Activated T-cell treated with anti-CD3 and anti-CD28 coated beads, Interleukin-2, amount 50 U/mL, for 1 hour (primary cell): ENCODE measurements around the gene IRX6.

ENCODE experiments used
- DNase-seq: peaks from one replicate; pipeline ENCODE4 v3.0.0-alpha.2; 2020

The IRX6 gene

GRCh38 chr16:55323637-55324271, at the start of gene IRX6:
Gene IRX6, plus strand, starts transcription at chr16:55324203. Its CDS starts 889 bp downstream, at chr16:55325092.
- DNase-seq = no peak

DNA sequence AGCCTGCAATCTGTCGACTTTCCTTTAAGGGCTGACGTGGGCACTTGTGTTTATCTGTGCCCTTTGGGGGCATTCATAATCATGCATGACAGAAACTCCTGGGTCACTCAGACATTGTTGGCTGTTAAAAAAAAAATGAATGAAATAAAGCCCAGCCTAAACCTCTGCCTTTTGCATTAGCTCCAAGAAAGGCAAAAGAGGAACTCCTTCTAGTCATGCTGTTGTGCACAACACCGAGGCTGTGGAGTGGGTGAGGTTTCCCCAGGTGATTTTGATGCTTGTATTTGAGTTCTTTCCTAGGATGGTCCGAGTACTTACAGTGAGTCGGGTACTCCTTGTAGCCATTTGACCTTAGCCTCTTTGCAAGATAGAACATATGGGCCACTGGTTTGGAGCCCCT, 49.6 kb upstream of the IRX6 start:
- no peak for DNase-seq

- no peak for DNase-seq
Observed at GRCh38 chr16:55275167-55275566, 48.8 kb upstream of the IRX6 start.

GRCh38 chr16:55275869-55276268, 48.1 kb upstream of the IRX6 start:
- no peak for DNase-seq

DNA sequence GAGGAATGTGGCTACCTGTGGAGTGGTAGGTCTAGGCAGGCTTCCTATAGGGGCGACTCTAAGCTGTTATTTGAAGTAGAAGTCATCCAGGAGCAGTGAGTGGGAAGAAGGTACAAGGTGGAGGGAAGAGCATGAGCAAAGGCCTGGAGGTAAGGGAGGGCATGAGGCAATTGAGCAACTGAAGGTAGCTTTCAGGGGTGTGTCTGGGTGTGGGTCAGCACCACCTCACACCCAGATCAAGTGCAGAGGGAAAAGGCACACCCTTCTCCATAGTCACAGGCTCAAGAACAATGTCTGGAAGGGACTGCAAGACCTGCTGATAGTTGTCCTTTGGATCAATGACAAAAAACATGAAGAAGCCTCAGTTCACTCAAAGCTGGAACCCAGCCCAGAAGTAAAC, 46.5 kb upstream of the IRX6 start:
- DNase-seq = no peak

DNA sequence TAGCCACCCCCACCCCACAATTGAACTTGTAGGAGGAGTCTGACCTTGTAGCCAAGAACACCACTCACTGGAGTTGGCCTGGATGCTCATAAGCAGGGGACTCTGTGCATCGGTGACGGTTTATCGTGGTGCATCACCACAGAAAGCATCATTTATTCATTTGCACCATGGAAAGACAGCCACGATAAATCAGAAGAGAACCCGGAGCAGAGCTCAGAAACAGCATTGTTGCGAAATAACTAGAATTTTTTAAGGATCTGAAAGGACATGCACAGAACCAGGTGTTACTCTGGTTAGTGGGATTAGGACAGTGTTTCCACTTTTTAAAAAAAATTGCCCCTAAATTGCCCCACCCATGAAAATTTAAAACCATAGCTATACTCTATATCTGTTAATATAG, 44.4 kb upstream of the IRX6 start:
- DNase-seq = no peak

DNA sequence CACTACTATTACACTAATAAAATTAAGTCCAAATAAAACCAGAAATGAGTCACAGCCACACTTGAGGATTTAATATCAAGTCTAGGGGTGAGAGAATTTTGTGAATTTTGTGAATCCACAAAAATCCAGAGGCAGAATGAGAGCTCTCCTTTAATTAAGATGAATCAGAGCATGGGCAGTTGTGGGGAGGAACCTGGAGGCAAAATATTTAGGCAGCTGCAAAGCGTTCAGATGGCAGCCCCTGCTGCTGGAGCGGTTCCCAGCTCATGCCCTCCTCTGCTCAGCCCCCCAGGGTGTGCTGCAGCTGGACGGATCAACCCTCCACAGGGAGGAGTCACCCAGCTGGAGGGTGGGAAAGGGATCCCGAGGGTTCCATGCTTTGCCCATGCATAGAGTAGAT, 43.4 kb upstream of the IRX6 start:
- no peak for DNase-seq

- DNase-seq = no peak
Observed at GRCh38 chr16:55282441-55282840, 41.6 kb upstream of the IRX6 start.

DNA sequence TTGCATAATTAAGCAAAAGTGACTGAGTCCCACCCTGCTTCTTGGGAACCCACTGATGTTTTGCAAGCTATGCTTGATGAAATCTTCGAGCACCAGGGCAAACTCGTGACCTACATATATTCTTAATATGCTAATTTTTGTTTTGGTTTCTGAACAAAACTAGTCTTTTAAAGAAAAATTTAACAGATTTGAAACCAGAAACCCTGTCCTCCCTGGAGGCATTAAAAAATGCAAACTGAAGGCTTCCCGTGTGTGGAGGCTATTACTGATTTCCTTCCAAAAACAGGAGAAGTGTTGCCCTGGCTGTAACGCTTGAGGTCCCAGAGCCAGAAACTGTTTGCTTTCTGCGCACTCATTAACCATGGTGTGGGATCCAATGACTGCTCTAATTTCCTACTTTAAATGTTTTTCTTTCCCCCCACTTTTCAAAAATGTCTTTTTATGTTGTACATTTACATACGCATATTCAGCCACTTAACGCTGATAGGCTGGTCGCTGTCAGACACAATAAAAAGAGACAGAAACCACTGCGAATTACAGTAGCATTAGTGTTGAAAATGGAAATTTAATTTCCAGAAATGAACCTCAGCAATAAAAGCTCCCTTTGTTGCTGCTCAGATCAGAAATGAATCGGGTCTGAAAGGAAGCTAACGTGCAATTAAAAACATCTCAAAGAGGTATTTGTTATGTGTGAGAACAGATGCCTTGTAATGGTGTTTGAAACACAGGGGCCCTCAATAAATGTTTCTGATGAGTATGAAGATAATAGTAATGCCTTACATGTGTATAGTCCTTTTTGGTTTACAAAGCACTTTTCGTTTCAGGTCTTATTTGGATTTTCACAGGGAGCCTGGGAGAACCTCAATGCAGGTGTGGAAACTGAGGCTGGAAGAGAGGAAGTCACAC, 39.9 kb upstream of the IRX6 start:
- no peak for DNase-seq

DNA sequence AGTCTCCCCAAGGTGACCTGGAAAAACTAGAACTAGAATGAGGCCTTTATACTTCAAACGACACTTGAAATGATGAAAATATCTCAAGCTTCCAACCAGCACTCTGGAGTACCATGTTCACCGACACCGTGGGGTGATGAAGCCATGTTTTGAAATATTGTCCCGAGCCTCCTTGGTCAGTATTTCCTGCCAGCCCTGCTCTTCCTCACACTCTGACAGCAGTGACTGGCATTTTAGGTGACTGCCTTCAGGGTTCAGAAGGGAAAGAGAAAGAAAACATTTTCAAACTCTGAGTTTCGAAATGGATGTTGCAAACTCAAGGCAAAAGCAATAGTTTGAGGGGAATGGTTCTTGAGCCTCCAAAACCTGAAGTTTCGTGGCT, 39.3 kb upstream of the IRX6 start:
- DNase-seq = no peak

DNA sequence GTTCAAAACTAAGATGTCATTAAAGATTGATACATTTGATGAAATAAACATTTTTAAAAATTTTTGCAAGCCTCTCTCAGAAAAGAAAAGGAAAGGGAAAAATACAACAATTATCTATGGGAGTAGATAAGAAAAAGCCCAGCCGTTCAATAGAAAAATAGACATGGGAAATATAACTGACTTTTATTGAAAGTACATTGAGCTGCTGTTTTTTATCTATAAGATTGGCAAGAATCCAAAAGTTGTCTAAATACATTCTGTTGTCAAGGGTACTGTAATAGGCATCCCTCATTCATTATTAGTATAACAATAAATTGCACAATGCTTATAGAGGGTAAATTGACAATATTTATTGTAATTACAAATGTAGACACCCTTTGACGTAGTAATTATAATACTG, 38.4 kb upstream of the IRX6 start:
- DNase-seq = no peak

- no peak for DNase-seq
Observed at GRCh38 chr16:55289353-55289752, 34.6 kb upstream of the IRX6 start.

- DNase-seq = no peak
Observed at GRCh38 chr16:55291847-55292246, 32.2 kb upstream of the IRX6 start.

GRCh38 chr16:55292491-55292890, 31.5 kb upstream of the IRX6 start:
- DNase-seq = no peak

DNA sequence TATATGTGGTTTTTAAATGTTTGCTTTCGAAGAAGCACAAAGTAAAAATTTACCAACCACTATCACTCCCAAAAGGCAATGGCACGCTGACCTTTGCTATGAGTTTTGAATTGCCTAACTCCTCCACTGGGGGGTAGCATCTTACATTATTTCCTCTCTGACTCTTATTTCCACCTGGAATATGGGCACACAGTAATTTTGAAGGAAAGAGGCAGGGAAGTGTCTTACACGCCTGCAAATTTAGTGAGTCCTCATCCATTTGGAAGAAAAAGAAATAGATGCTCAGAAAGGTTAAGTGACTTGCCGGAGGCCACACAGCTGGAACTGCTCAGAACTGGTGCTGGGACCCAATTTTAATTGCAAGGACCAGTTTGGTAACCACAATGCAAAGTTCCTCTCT, 29.9 kb upstream of the IRX6 start:
- DNase-seq = no peak

DNA sequence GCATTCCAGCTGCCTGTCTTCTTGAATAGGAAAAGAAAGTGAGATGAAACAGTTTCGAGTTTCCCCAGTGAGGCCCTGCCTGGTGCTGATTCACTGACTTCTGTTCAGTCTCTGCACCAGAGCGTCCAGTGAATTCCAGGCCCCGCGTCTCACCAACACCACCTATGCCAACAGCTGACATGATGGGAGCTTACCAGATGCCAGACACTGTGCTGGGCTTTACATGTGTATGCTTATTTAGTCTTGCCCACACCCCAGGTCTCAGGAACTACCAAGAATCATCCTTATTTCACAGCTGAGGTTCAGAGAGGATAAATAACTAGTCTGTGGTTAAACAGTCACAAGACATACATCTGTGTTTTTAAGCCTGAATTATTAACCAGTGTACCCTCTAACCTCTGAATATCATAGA, 29.1 kb upstream of the IRX6 start:
- no peak for DNase-seq

- DNase-seq = no peak
Observed at GRCh38 chr16:55297062-55297909, 26.7 kb upstream of the IRX6 start.

DNA sequence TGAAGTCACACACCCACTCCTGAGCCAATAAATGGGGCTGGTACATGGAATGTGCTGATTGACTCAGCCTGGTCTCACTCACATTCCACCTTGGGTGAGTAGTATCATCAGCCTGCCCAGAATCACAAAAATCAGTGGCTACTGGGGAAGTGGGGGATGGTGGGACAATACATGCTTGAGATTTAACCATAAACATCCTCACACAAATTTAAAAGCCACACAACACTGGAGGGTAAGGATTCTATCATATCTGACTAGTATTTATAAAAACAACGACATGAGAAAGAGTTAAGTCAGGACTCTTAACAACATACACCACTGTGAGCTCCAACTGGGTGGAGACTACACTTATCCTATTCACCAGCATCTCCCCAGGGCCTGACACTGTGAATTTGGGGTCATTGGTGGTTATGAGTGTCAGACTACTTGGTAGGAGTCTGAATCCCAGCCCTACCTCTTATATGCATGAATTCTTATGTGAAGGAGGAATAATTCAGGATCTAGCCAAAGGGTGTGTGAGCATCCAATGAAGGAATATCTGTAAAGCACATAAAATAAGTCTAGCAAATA, 26.0 kb upstream of the IRX6 start:
- no peak for DNase-seq

- DNase-seq = no peak
Observed at GRCh38 chr16:55301385-55302008, 22.5 kb upstream of the IRX6 start.

DNA sequence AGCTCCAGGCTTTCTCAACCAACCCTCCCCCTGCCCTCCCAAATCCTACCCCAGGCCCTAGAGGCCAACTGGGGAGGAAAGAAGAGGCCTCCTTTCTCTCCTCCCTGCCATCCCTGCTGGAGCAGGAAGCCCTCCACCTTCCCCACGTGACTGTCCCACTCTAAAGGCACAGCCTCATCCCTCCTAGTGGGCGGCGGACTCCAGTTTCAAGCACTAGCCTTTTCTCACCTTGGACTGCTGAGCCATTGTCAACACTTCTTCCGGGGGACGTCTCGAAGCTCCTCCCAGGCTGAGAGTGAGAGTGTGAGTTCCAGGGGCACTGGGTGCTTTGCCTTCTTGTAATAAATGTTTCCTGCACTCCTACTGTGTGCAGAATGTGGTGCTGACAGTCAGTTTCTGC, 21.4 kb upstream of the IRX6 start:
- DNase-seq = no peak

- DNase-seq = no peak
Observed at GRCh38 chr16:55308973-55309372, 15.0 kb upstream of the IRX6 start.

DNA sequence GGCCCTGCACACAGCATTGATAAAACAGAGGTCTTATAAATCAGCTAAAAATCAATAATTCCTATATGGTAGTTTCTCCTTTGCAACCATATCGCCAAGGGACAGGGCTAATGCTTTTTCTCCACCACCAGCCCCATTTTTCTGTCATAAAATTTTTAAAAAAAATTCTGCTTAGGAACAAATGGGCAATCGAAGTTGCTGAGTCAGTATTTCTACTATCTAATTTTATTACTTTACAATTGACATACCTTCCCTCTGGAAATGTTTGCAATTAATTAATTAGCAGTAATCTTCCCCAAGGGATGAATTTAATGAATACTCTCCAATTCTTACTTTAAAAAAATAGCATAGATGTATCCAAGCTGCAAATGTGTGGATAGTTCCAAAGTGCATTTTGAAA, 1.7 kb upstream of the IRX6 start:
- no peak for DNase-seq
